Kidney glomerular epithelial cell (primary cell): ENCODE results near the gene HOXB9.

Experiments
- DNase-seq: peaks from one replicate; lab custom pipeline; 2025; lab: John Stamatoyannopoulos, UW

HOXB9 gene

GRCh38 chr17:48596000-48596734 is 30.0 kb downstream of the HOXB9 start:
- DNase-seq = no peak

GRCh38 chr17:48595278-48595999 is 30.7 kb downstream of the HOXB9 start:
- DNase-seq = no peak

- no peak for DNase-seq
Observed at GRCh38 chr17:48594538-48595277, 31.4 kb downstream of the HOXB9 start.

- DNase-seq = peak; percentile 31
Observed at GRCh38 chr17:48593840-48594537, 32.2 kb downstream of the HOXB9 start.

- no peak for DNase-seq
Observed at GRCh38 chr17:48593126-48593829, 32.9 kb downstream of the HOXB9 start, which contains the start of gene HOXB5. HOXB5 (minus strand) TSS chr17:48593779; CDS start chr17:48593682, 97 bp downstream.

GRCh38 chr17:48592577-48592976 is 33.6 kb downstream of the HOXB9 start:
- DNase-seq = no peak

GRCh38 chr17:48592057-48592514 is 34.1 kb downstream of the HOXB9 start:
- no peak for DNase-seq

GRCh38 chr17:48591255-48592056 is 34.7 kb downstream of the HOXB9 start:
- DNase-seq = no peak

GRCh38 chr17:48590607-48591161 is 35.5 kb downstream of the HOXB9 start:
- DNase-seq = no peak

GRCh38 chr17:48589831-48590606 is 36.1 kb downstream of the HOXB9 start, which contains the start of gene HOXB3:
HOXB3 (minus strand) TSS chr17:48590241; CDS start chr17:48552474, 37,767 bp downstream.
- no peak for DNase-seq

GRCh38 chr17:48589060-48589830 is 36.9 kb downstream of the HOXB9 start:
- DNase-seq = no peak

- DNase-seq = no peak
Observed at GRCh38 chr17:48588528-48588927, 37.6 kb downstream of the HOXB9 start.

- DNase-seq = no peak
Observed at GRCh38 chr17:48588074-48588415, 38.1 kb downstream of the HOXB9 start.

- DNase-seq = no peak
Observed at GRCh38 chr17:48587276-48588073, 38.7 kb downstream of the HOXB9 start.

- DNase-seq = no peak
Observed at GRCh38 chr17:48586355-48587258, 39.6 kb downstream of the HOXB9 start.

- DNase-seq = no peak
Observed at GRCh38 chr17:48584223-48584741, 41.9 kb downstream of the HOXB9 start.
